M059J (cell line): ENCODE data around the gene ATAD3A. TPM values are rescaled to one million over a fixed set of nuclear protein-coding genes. Genes with fewer than 3 reads are reported as not detected.

Experiments
- DNase-seq: peaks from one replicate; pipeline ENCODE4 v3.0.0-alpha.2; 2012; ENCODE audit warnings: low read depth
- total RNA-seq: library from RNA; depleted of rRNA; stranded (reverse); fragments of >200 nt; shearing (Covaris generic); gene quantifications from 2 replicates; pipeline ENCODE4 v1.2.3, GENCODE V29; 2014

The ATAD3A gene
- total RNA-seq, 1 experiment from 2014 or later = 55.9 TPM

DNA sequence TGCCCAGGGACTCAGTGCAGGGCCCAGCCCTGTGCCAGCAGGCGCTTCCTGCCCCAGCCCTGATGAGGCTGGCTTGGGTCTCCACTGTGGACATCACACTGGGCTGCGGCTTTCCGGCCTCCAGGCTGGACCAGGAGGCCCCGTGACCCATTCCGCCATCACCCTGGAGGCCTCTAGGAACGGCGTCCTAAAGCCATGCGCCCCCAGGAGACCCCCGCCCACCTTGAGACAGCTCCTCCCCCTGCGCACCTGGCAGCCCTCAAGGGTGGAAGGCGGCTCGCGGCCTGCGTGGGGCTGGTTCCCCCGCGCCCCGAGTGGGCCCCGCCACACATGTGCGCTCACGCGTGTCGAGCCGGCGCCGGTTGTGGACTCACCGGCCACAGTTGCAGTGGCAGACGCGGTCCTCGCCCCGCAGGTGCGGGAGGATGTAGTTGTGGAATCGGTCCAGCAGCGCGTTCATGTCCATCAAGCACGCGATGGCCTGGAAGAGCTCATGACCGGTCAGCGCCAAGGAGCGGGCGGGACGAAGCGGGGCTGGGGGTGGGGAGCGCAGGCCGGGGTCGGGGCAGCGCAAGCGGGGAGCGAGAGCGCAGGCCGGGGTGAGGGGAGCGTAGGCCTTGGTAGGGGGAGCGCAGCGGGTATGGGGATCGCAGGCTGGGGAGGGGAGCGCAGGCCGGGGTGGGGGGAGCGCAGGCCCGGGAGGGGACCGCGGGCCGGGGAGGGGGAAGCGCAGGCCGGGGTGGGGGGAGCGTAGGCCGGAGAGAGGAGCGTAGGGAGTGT lies 27.5 kb downstream of the ATAD3A start:
- DNase-seq = no peak

- no peak for DNase-seq
These were observed 28.3 kb downstream of the ATAD3A start, which contains the start of gene TMEM240 for GRCh38 chr1:1540090-1540817. TSS of gene TMEM240 (minus strand) at chr1:1540624. CDS start at chr1:1540346, 278 bp downstream.

DNA sequence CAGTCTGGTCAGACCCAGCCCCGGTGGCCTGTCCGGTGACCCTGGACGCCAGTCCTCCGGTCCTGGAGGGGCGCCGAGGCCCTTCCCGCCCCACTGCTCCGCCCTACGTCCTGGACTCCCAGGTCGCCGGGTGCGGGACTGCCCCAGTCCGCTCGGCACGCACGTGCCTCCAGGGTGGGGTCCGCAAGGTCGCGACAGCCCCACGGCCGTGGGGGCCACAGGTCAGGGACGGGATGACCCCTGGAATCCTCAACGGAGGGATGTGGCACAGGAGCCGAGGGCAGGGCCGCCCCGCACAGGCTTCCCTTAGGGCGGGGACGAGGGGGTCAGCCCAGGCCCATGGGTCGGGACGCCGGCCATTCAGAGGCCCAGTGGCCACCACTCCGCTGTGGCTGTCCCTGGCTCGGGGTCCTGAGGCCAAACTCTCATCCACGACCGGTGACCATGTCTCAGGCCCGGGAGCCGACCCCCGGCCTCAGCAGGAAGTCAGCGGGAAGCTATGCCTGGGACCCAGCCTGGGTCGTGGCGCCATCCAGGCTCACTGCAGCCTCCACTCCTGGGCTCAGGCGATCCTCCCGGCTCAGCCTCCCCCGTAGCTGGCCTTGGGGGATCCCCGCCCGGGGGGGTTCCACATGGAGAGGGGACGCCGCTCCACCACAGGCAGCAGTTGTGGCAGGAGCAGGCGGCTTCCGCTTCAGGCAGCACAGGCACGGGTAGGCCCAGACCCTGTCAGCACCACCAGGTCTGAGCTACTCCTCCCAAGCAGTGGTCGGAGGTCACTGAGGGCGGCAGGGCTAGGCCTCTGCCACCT lies 29.1 kb downstream of the ATAD3A start:
- no peak for DNase-seq

DNA sequence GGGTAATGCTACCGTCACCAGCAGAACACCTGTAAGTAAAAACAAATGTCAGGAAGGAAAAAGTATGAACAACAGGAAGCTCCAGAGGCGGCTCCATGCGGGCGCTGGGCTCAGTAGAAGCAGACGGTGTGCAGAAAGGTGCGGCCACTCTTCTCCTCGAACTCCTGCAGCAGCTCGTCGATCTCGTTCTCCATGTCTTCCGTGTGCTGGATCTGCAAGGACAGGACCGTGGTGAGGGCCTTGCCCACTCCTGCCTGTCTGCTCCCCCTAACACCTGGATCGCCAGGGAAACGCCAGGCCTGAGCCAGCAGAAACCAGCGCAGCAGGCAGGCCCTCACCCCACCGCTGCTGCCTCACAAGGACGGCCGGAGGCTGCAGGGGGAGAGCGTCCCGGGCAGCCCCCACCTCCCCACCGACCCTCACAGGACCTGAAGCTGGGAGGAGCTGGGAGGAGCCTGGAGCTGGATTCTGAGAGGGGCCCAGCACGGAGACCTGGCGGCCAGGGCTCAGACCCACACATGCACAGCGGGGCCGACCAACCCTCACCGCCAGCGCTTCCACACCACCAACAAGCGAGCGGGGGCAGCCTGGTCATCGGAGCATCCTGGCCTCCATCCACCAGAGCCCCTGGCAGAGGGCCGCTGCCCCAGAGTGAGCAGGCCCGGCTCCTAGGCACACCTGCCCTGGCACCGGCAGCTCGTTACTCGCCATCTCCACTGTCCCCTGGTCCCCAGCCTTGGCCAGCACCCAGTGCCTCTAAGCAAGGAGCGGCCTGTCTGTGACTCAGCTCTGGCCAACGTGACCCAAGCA lies 30.2 kb downstream of the ATAD3A start:
- no peak for DNase-seq

DNA sequence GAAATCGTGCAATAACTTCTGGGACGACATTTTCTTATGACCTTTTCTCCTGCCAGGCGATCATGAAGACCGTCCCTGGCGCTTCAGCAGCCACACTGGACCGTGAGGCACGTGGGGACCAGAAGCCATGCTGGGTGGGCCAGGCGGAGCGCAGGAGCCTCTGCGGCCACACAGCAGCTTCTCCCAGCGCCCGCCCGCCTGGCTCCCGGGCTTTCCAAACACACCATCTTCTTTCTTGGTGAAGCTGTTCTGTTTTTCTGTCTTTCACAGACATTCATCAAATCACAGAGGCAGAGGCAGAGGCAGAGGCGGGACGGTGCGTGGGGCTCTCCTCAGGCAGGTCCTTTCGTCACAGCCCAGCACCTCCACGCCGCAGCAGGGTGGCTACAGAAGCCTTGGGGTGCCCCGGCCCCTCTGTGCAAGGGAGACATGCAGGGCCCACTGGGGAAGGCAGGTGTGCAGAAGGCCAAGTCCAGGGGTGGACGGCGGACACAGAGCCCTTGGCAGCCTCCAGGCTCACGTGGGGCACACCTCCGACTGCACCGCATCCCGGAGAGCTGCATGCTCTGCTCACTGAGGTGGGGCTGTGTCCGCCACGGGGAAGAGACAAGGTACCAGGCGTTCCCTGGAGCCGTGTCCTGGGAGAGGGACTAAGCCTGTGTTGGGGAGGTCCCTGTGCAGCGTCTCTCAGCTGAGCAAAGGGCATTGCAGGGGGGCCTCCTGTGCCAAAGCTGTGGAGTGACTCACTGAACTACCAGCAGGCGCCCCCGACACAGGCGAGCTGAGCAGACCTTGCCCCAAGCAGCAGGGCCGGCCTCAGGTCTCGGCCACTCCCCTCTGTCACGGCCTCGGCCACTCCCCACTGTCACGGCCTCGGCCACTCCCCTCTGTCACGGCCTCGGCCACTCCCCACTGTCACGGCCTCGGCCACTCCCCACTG lies 31.1 kb downstream of the ATAD3A start:
- DNase-seq = no peak

- peak; percentile 16 for DNase-seq
These were observed 31.7 kb downstream of the ATAD3A start for GRCh38 chr1:1543706-1544099.

- DNase-seq = no peak
These were observed 32.6 kb downstream of the ATAD3A start for GRCh38 chr1:1544544-1544943.

DNA sequence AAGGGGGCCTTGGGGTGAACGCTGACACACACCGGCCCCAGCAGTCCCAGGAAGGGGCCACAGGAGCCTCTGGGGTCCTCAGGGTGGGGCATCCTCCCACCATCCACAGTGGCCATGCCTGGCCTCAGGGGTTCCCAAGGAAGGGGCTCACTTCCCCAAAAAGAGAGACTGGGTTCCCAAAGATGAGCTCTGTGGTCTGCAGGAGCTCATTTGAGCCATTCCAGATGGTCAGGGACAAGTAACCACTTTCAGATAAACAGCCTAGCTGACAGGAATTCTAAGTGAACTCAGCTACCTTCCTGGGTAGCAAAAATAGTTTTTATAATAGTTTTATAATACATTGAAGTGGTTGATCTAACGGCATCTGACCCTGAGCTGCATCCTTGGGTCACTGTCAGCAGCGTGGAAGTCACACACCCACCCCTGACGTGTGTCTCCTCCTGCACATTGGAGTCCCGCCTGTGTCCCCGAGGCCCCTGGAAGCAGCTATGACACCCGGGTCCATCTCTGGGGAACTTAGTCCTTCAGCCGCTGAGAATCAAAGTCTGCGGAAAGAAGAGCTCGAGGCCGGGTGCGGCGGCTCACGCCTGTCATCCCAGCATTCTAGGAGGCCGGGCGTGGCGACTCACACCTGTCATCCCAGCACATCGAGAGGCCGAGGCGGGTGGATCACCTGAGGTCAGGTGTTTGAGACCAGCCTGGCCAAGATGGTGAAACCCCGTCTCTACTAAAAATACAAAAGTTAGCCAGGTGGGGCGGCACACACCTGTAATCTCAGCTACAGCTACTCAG lies 34.2 kb downstream of the ATAD3A start:
- no peak for DNase-seq

DNA sequence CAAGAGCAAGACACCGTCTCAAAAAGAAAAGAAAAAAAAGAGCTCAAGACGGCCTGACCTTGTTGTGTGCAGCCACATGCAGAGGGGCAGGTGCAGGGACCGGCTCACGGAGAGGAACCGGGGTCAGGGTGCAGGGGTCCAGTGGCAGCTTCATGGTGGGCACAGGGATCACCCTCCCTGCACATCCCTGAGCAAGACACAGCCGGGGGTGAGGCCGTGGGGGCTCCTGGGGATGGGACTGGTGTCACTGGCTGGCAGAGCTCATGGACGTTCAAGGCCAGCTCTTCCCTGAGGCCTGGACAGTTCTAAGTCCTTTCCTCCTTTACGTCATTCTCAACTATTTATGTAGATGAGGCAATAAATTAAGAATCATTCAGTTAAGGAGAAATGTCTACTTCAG lies 35.0 kb downstream of the ATAD3A start:
- DNase-seq = no peak

DNA sequence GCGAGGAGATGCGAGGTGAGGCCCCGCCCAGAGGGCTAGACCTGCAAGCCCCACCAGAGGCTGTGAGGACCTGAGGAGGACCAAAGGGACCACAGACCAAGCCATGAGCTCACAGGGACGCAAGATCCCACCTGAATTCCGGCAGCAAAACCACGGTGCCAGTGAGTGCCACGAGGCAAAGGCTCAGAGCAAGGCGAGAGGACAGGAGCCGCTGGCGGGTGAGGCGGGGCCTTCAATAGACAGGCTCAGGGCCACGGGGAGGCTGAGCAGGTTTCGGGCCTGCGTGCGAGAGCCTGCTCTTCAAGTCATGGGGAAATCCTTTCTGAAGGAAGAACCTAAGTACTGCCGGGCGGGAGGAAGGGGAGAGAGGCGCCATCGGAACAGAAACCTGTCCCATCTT lies 35.5 kb downstream of the ATAD3A start:
- no peak for DNase-seq

DNA sequence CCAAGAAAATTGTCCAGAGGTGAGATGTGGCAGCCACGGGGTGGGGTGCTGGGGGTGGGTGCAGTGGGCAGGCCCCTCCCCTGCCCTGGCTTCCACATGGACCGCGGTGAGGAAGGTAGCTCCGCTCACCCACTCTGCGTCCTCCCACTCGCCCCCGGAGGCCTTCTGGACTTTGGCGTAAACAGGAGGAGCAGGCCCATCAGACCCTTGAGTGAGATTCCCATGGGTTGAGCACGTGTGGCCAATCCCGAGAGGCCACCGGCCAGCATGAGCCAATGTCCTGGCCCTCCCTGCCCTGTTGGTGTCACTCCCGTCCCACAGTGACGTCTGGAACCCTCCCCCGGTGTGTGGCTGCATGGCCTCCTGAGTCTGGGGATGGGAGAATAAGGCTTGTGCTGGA lies 36.6 kb downstream of the ATAD3A start:
- DNase-seq = no peak

DNA sequence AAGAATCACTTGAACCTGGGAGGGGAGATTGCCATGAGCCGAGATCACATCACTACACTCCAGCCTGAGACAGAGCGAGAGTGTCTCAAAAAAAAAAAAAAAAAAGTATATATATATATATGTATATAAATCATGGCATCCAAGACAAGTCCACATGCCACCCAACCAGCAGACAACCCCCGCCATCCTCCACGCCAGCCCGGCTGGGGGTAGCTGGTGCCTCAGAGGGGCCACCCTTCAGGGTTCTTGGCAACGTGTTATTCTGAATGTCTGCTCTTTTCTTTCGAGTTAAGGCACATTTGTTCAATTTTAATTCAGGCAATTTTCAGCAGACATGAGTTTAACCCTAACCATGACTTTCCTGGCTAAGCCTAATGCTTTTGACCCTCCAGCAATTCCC lies 38.1 kb downstream of the ATAD3A start:
- no peak for DNase-seq

GRCh38 chr1:1550591-1551432 lies 38.9 kb downstream of the ATAD3A start:
- DNase-seq = peak; percentile 16

- DNase-seq = no peak
These were observed 39.7 kb downstream of the ATAD3A start for GRCh38 chr1:1551524-1552262.

DNA sequence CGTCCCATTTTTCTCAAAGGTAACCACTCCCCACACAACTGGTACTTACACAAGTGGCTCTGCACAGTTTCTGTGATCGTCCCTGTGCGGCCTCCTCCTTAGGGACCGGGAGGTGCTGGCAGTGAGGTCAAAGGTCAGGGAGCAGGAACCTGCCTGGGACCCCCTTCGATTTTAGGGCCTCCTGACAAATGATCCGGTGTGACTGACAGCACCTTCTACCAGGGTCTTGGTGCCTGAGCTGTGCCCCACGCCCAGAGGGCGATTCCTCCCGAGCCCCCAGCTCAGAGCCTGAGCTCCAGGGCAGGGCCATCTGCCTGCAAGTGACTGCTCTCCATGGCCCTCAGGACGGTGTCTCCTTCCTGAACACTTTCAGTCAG lies 40.3 kb downstream of the ATAD3A start:
- DNase-seq = no peak

DNA sequence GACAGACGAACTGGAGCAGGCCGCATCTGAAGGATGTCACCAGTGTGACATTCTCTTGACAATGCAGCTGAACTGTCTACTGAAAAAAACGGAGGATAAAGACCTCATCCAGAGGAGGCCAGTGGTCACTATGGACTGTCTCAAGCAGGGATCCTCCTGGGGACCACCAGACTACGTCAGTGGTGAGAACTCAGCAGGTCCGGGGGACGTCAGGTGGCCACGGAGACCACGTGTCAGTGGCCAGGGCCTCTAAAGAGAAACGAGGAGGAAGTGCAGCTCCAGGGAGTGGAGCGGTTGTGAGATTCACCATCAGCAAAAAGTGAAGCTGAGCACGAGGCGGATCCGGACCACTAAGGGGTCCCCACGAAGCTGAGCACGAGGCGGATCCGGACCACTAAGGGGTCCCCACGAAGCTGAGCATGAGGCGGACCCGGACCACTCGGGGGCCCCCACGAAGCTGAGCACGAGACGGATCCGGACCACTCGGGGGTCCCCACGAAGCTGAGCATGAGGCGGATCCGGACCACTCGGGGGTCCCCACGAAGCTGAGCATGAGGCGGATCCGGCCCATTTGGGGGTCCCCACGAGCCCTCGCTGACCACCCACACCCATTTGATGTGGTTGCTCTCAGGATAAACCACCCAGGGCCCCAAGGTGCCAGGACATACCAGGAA lies 42.0 kb downstream of the ATAD3A start:
- DNase-seq = no peak

GRCh38 chr1:1554550-1554925 lies 42.6 kb downstream of the ATAD3A start:
- DNase-seq = no peak
